Psoas muscle (tissue), 8 donors: ENCODE data around the gene TMEM163. TPM values are rescaled to one million over a fixed set of nuclear protein-coding genes. Genes with fewer than 3 reads are reported as not detected.

Source experiments
- ATAC-seq, 4 donors: fragments of 200-7000 bp; cut with Tn5 transposase; one replicate each; pipeline ENCODE4 v1.9.1; 2020; ENCODE audit warnings: moderate library complexity in 3 of 4, mild to moderate bottlenecking in 2 of 4
- DNase-seq, 2 donors: peaks; one replicate each; pipeline ENCODE4 v3.0.0-alpha.2; 2020
- H3K27ac ChIP-seq: fragments of 200-600 bp; one replicate; pipeline ENCODE4 v1.8.0; 2022
- H3K27me3 ChIP-seq, 3 donors: fragments of 200-600 bp in 1 of 3; one replicate each; pipeline versions ENCODE4 v1.6.1 to v1.8.0; 2013 to 2022; ENCODE audit warnings: low read length in 2 of 3, mild to moderate bottlenecking in 2 of 3, moderate library complexity in 1 of 3; ENCODE audit not compliant: insufficient read depth in 3 of 3
- H3K36me3 ChIP-seq, 2 donors: fragments of 200-600 bp in 1 of 2; one replicate each; pipeline versions ENCODE4 v1.6.1 to v1.8.0; 2013 to 2022; ENCODE audit warnings: low read depth in 1 of 2, mild to moderate bottlenecking in 1 of 2, moderate library complexity in 1 of 2; ENCODE audit not compliant: insufficient read depth in 1 of 2
- H3K4me1 ChIP-seq: fragments of 200-600 bp; one replicate; pipeline ENCODE4 v1.8.0; 2022
- H3K4me3 ChIP-seq: fragments of 200-600 bp; one replicate; pipeline ENCODE4 v1.8.0; 2022; ENCODE audit warnings: mild to moderate bottlenecking
- H3K9me3 ChIP-seq: fragments of 200-600 bp; one replicate; pipeline ENCODE4 v1.8.0; 2022
- CTCF ChIP-seq: fragments of 200-600 bp; IDR thresholded peaks from one replicate; pipeline ENCODE4 v1.8.0; 2022; ENCODE audit warnings: antibody characterized with exemption
- WGBS, 3 donors: extraction: QIAGEN DNeasy Blood & Tissue Kit; methylation state at CpG; one replicate each; pipeline versions ENCODE4 v1.1.6 to v1.1.7; 2013; 5-methylcytosine and 5-hydroxymethylcytosine counted together
- intact Hi-C, 2 donors: fragments of 100-400 bp; cut with DNase I; formaldehyde crosslinking; loops; one replicate each; pipeline versions ENCODE4 v1.11.0 to v1.14.2; 2022
- polyA plus RNA-seq, 3 donors: library from polyadenylated mRNA; stranded (reverse); fragments of 200-250 nt; gene quantifications; one replicate each; pipeline ENCODE4 v1.2.3, GENCODE V29; 2013
- total RNA-seq, 4 donors: library from RNA; stranded (reverse); fragmentation: NEBNext Ultra II Directional in 2 of 4; extraction: Animal tissue kit (Norgen Biotek cat#: 25700) in 2 of 4; gene quantifications; one replicate each; pipeline versions ENCODE4 v1.2.1 to v1.2.4, GENCODE V29; 2021 to 2023
- donor health status: healthy with polysubstance abuse.
- donor health status: DM: no; HTN: no; CAD: no; lungs with moderate emphysema.
- donor health status: Bipolar disorder and iron deficiency.
- donor health status: healthy.
- donor health status: DM: yes; HTN: yes; CAD: no.
- donor health status: DM: no; HTN: no; CAD: no.
- donor health status: DM: no; HTN: no; CAD: no.
- donor health status: DM: yes; HTN: yes; CAD: no.

TMEM163 gene
- total and polyA plus RNA-seq, 7 donors = 0.17 to 0.52 (median 0.28) TPM; not detected in 1

DNA sequence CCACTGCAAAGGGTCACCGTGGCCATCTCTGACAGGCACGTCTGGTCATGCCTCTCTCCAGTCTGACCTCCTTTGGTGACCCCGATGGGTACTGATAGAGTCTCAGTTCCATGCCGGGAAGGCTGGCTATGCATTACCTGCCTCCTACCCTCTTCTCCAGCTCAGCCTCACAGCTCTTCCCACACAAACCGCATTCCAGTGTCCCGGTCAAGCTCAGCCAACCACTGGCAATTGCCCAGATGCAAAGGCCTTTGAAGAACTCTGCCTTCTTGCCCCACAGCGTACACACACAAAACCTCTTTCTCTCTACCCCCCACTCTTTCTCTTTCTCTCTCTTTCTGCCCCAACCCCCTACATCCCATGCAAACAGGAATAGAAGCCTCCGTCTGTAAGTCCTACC lies 37.6 kb downstream of the TMEM163 start:
- no peak for TF ChIP-seq CTCF
- H3K4me1 ChIP-seq = no peaks in the 10 kb centered on the region
- H3K9me3 ChIP-seq = no peaks in the 10 kb centered on the region
- no peak overlapping the region for H3K4me3 ChIP-seq
- WGBS, 3 donors = 81 to 92% (median 84%) methylated on average over 8 of the region's 8 CpGs
- H3K27ac ChIP-seq = no peak overlapping the region
- H3K27me3 ChIP-seq = no peaks in the 10 kb centered on the region
- DNase-seq (no peak), ATAC-seq (no peak)
- intact Hi-C loops = no loop called here
- no peaks in the 10 kb centered on the region for H3K36me3 ChIP-seq

GRCh38 chr2:134679745-134680144 lies 39.1 kb downstream of the TMEM163 start:
- intact Hi-C loops = no loop called here
- H3K36me3 ChIP-seq = no peaks in the 10 kb centered on the region
- H3K4me3 ChIP-seq = no peak overlapping the region
- WGBS, 3 donors = 83 to 85% (median 83%) methylated on average over 6 of the region's 6 CpGs
- TF ChIP-seq CTCF = no peak
- H3K9me3 ChIP-seq = no peaks in the 10 kb centered on the region
- no peaks in the 10 kb centered on the region for H3K27me3 ChIP-seq
- ATAC-seq (no peak), DNase-seq (no peak)
- no peak overlapping the region for H3K27ac ChIP-seq
- no peaks in the 10 kb centered on the region for H3K4me1 ChIP-seq

- no peak overlapping the region for H3K4me3 ChIP-seq
- no peaks in the 10 kb centered on the region for H3K4me1 ChIP-seq
- ATAC-seq = no peak
- DNase-seq = no peak
- 96 to 98% (median 97%) methylated on average over 4 of the region's 4 CpGs for WGBS, 3 donors
- intact Hi-C loops = no loop called here
- H3K27ac ChIP-seq = no peak overlapping the region
- no peaks in the 10 kb centered on the region for H3K36me3 ChIP-seq
- H3K27me3 ChIP-seq = no peaks in the 10 kb centered on the region
- no peak for TF ChIP-seq CTCF
- no peaks in the 10 kb centered on the region for H3K9me3 ChIP-seq
These were observed 39.5 kb downstream of the TMEM163 start for GRCh38 chr2:134679294-134679693.

DNA sequence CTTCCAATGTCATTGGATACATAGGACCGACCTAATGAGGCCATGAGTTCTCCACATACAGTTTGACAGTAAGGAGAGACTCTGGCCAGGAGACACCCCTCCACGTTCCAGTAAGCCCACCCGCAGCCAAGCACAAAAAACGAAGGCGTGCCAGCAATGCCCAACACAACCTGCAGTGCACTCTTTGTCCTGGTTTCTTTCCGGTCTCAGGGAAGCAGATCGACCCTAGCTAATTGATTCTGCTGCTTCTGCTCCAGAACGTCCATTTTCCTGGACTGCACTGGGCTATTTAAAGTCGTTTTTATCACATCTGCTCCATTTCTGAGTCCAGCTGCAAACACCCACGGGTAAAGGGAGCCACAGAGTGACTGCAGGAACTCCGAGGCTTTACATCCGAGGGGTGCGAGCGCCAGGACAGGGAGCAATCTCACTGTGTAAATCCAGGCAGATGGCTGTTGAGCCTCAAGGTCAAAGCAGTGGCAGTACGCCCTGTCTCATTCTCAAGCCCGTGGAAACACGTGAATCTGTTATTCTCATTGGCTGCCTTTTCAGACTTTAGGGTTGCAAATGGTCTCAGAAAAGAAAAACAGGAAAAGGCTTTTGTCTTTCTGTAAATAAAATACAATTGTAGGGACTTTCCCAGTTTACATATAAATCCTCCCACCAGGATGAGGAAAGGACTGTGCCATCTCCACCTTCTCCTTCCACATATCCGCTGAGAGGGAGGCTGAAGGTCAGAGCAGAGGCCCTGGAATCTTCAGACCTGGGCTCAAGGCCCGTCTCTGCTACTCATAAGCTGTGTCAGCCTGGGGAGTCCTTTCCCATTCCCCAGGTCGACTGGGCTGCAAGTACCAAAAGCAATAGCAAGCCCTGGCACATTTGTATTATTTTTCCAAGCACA lies 40.7 kb downstream of the TMEM163 start:
- no peaks in the 10 kb centered on the region for H3K36me3 ChIP-seq
- intact Hi-C loops = no loop called here
- H3K9me3 ChIP-seq = no peaks in the 10 kb centered on the region
- ATAC-seq = no peak
- no peaks in the 10 kb centered on the region for H3K4me1 ChIP-seq
- DNase-seq = no peak
- TF ChIP-seq CTCF = no peak
- WGBS, 3 donors = 17 to 25% (median 21%) methylated on average over 20 of the region's 20 CpGs
- no peaks in the 10 kb centered on the region for H3K27me3 ChIP-seq
- no peak overlapping the region for H3K4me3 ChIP-seq
- no peak overlapping the region for H3K27ac ChIP-seq
